HL-60/S4 treated with phorbol 12-myristate 13-acetate at 8.2 ng/mL for 4 days and 3 days (cell line): ENCODE results near the gene FMN1.

Experiments
- in situ Hi-C: fragments of 300-500 bp; cut with MboI; formaldehyde crosslinking; loops from 2 replicates; pipeline ENCODE4 v1.15.0; 2022; ENCODE audit warnings: low sequenced_read_pairs

FMN1 gene

GRCh38 chr15:32903591-32904290 lies 290.8 kb downstream of the FMN1 start:
- in situ Hi-C loops = no loop called here

- in situ Hi-C loops = no loop called here
Observed at GRCh38 chr15:32901995-32902394, 292.5 kb downstream of the FMN1 start.

GRCh38 chr15:32901192-32901591 lies 293.3 kb downstream of the FMN1 start:
- in situ Hi-C loops = no loop called here

DNA sequence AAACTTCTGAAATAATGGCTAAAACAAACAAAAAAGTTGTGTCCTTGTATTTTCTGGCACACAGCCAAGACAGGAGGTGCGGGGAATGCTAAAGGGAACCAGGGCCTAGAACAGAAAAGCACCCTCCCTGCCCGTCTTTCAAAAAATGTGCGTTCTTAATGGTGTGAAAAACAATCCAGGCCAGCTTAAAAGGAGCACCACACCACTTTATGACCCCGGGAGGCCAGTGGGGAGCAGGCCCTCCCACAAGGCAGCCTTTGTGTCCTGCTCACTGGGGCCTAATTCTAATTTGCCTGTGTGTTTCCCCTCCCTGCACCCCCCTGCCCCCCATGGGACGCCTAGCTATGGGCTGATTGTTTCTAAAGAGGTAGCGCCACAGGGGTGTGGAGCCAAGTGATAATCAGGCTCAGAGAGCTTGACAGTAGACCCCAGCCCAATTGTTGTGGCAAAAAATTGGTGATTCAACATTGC lies 295.4 kb downstream of the FMN1 start:
- in situ Hi-C loops = no loop called here

- in situ Hi-C loops = no loop called here
Observed at GRCh38 chr15:32898414-32898813, 296.1 kb downstream of the FMN1 start.

GRCh38 chr15:32893421-32893820 lies 301.1 kb downstream of the FMN1 start:
- in situ Hi-C loops = no loop called here

- in situ Hi-C loops = no loop called here
Observed at GRCh38 chr15:32889214-32889613, 305.3 kb downstream of the FMN1 start.

- in situ Hi-C loops = no loop called here
Observed at GRCh38 chr15:32888221-32888761, 306.2 kb downstream of the FMN1 start.

DNA sequence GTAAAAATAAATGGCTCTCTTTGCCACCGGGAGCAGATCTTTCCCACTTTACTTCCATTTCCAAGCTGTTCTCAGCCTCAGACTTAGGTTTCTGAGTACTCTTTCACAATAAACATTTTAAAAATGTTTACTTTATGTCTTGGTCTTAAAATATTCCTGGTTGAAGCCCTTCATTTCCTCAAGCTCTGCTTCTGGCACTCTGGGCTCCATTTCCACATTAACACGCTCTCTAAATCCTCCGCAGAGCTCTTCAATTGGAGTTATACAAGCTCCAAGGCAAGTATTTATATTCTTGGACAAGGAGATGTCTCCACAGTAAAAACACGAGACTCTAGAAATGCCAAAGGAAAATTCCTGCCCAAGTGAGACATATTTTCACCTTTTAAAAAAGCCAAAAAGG lies 307.4 kb downstream of the FMN1 start:
- in situ Hi-C loops = no loop called here

- in situ Hi-C loops = no loop called here
Observed at GRCh38 chr15:32886459-32886858, 308.1 kb downstream of the FMN1 start.

DNA sequence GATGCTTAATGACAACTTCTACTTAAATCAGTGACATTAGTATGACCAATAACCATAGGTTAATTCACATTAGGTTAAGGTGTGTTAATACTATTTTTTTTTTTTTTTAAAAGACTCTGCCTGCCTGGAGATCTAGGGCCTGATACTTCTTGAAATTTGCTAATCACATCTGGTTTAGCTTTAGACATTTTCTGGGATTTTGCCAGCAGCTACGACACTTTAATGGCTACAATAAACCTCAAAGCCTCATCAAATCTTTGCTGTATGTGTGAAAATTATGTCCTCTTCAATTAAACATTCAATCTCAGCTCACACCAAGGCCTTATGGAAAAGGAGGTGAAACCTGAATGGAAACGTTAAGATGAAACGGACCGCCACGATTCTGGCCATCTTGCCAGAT lies 308.8 kb downstream of the FMN1 start:
- in situ Hi-C loops = no loop called here

DNA sequence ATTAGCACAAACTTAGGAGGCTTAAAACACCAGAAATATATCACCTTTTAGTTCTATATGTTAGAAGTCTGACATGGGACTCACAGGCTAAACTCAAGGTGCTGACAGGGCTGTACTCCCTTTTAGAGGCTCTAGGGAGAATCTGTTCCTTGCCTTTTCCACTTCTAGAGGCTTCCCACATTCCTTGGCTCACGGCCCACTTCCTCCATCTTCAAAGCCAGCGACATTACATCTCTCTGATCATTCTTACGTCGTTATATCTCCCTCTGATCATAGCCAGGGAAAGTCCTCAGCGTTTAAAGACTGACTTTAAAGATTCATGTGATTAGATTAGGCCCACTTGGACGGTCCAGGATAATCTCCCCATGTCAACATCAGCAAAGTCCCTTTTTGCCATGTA lies 310.4 kb downstream of the FMN1 start:
- in situ Hi-C loops = no loop called here

GRCh38 chr15:32882955-32883354 lies 311.6 kb downstream of the FMN1 start:
- in situ Hi-C loops = no loop called here

DNA sequence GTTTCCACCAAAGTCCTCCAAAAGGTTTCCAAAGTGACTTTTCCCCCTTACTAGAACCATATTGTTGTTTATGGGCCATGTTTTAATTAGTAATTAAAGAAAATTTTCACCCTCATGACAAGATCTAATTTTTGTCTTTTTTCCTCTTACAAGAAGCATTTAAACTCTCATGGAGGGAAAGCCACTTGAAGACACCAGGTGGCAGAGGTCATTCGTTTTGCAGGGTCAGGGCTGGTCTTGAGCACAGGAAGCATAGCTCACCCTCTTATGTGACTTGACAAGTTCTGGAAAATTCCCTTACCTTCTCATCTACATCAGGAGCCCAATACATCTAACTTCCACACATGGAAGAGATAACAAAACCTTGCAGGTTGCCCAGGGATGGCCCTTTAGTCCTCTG lies 313.0 kb downstream of the FMN1 start:
- in situ Hi-C loops = no loop called here

DNA sequence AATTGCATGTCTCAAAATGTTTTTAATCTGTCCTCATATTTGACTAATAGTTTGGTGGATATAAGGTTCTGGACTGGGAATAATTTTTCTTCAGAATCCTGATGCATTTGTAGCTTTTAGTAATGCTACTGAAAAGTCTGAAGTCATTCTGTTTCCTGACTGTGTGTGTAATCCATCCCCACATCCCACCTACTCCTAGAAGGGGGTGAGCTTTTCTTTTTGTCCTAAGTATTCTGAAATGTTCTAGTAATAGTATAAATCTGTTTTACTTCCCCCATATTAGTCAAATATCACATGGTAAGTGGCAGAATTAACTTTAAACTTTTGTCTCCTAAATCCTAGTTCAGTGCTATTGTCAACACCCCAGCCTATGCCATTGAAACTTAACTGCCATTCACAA lies 313.9 kb downstream of the FMN1 start:
- in situ Hi-C loops = no loop called here

DNA sequence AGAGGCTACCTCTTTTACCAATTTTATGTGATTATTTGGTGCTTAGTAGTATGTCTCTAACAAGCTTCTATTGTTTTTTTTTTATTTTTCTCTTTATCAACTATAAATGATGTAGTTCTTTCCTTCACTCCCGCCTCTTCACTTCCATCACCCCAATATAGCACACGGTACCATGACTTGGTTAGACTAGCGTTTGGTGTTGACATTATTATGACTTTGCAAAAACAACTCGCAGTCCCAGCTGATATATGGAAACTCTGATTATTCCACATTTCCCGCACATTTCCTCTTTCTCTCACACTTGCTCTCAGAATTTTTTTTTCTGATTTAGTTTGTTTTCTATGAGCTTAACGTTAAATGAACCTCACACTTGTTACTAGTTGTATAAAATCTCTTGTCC lies 314.5 kb downstream of the FMN1 start:
- in situ Hi-C loops = no loop called here

DNA sequence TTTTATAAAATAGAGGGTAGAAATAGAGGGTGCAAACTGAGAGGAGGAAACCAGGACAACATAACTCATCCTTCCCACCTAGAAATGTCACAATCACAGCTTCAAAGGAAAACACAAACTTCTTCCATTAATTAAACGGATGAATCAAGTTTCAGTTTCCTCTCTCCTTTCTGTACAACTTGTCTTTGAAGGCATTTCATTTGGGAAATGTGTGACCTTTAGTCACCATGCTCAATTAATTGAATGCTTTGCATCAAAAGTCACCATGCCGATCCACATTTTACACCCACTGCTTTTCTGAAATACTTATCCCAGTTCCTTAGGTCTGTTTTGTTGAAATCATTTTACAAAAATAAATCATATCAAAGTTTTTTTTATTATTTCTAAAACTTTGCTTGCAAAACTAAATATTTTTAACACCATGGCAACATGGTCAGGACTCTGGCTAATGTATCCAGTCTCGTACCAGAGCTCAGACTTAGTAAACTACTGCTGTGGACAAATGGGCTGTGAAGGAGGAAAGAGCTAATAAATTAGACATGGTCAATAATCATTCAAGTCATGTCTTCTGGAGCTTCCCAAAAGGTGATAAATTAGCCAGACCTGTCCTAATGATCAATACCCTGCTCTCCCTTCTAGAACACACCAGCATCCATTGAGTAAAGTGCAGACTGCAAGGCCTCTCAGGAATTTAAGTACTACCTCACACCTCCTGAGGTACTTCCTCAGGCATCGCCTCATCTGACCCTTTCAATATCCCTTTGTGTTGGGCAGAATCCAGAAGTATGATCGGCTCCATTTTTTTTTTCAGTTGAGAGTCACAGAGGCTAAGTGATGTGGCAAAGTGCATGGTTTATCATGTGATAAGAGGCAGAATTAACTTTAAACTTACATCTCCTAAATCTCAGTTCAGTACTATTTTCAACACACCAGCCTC lies 315.4 kb downstream of the FMN1 start:
- in situ Hi-C loops = no loop called here

GRCh38 chr15:32878342-32878741 lies 316.2 kb downstream of the FMN1 start:
- in situ Hi-C loops = no loop called here

- in situ Hi-C loops = no loop called here
Observed at GRCh38 chr15:32877252-32878019, 317.1 kb downstream of the FMN1 start.

DNA sequence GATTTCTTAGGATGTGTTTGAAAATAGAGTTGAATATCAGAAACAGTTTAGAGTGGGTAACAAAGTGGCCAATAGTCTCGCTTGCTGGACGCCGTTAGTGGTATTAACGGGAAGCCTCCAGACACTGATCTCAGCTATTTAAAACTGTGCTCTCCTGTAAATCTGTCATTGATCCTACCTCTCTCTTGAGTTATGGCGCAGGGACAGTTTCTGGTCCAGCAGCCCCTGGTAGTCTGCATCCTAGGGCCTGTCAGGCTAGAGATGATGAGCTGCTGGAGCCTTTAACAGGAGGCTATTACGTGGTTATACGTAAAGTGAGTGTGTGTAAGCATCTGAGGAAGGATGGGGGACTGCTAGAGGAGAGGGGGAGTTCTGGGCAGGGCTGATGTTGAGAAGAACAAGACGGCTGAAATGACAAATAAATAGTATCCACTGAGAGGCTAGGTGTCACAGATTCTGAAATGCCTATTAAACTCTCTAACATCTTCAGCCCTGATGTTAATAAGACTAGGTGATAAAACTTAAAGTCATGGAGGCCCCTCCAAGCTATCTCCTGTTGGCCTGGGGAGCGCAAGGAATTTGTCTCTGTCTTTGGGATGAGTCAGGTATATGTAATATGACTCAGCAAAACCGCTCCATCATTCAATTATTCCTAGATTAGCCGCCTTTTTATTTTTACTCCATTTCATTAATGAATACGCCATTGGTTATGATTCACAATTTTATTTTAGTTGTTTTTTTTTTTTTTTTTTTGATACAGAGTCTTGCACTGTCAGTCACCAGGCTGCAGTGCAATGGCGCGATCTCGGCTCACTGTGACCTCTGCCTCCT lies 321.0 kb downstream of the FMN1 start:
- in situ Hi-C loops = no loop called here
